Heart left ventricle (tissue), 13 donors: ENCODE measurements around the gene TARBP2.

ENCODE experiments used
- POLR2A ChIP-seq, 2 donors: fragments of 450-650 bp; IDR thresholded peaks; one replicate each; pipeline ENCODE4 v1.6.1; 2017; ENCODE audit warnings: antibody characterized with exemption in 2 of 2, mild to moderate bottlenecking in 2 of 2, moderate library complexity in 2 of 2
- TF ChIP-seq, protein P1 (sequence below), 12 donors: fragments of 200-600 bp; sonication (generic) in 4 of 12; IDR thresholded peaks; one replicate each; pipeline versions ENCODE4 v1.5.0 to v1.8.0; 2018 to 2022; ENCODE audit warnings: antibody characterized with exemption in 12 of 12, mild to moderate bottlenecking in 5 of 12
- donor health status: ischemic (EF 13 %, LVEDD 7.1; RV severe dilation, severe dysfunction).
- donor health status: DM: no; HTN: yes; CAD: no.
- donor health status: DM: no; HTN: no; CAD: no.
- donor health status: ischemic (EF 25% LVEDD 6.9; RV normal size, moderate dysfunction).
- donor health status: ischemic (EF 25% LVEDD 5.7; RV mildly dilated, moderate dysfunction).
- donor health status: ischemic (EF 35%, LVEDD 5.7; RV mildly dilated, moderate dysfunction).
- donor health status: nonischemic (EF 11% LVEDD 7.7; RV severe dilation, severe dysfunction).
- donor health status: DM: yes; HTN: yes; CAD: no.
- donor health status: PGD.
- donor health status: ischemic (EF 29% LVEDD 5.4; RV normal size, mild dysfunction).
- donor health status: nonischemic (EF 23%, LVEDD 6.1; RV moderate dilation, normal function).

DNA sequence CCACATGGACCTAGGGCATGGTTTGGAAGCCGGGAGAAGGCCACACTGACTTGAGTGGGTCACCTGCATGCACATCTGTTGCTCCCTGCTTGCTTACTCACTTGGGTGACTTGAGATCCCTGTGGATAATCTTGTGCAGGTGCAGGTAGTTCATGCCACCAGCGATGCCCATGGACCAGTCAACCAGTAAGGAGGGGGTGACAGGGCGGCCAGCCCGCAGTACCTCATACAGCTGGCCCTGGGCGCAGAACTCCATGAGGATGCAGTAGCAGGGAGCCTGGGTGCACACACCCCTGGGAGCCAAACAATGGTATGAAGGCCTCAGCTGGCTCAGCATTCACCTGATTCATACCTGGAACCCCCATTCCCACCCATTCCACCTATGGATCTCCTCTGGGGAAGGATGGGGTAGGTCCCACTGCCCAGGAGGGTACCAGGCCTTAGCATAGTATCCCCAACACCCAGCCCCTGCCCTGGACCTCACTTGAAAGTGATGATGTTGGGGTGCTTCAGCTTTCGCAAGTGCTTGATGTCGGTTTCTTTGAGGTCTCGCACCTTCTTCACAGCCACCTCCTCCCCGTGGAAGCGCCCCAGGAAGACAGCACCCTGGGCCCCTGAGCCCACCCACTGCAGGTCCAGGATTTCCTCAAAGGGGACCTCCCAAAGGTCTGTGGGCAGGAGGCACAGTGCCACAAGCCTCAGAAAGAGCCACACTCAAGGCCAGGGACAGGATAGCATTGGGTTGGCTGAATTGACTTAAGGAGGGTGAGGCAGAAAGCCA lies 14.9 kb upstream of the TARBP2 start:
- TF ChIP-seq, protein P1, sequence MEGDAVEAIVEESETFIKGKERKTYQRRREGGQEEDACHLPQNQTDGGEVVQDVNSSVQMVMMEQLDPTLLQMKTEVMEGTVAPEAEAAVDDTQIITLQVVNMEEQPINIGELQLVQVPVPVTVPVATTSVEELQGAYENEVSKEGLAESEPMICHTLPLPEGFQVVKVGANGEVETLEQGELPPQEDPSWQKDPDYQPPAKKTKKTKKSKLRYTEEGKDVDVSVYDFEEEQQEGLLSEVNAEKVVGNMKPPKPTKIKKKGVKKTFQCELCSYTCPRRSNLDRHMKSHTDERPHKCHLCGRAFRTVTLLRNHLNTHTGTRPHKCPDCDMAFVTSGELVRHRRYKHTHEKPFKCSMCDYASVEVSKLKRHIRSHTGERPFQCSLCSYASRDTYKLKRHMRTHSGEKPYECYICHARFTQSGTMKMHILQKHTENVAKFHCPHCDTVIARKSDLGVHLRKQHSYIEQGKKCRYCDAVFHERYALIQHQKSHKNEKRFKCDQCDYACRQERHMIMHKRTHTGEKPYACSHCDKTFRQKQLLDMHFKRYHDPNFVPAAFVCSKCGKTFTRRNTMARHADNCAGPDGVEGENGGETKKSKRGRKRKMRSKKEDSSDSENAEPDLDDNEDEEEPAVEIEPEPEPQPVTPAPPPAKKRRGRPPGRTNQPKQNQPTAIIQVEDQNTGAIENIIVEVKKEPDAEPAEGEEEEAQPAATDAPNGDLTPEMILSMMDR (IDR thresholded peaks at IDR 0.05): no peak
- TF ChIP-seq POLR2A (IDR thresholded peaks at IDR 0.05): no peak
